Ovary (tissue), 9 donors: ENCODE measurements around the gene RPN2. TPM values are rescaled to one million over a fixed set of nuclear protein-coding genes. Genes with fewer than 3 reads are reported as not detected.

Experiments
- DNase-seq, 5 donors: peaks; one replicate each; pipeline ENCODE4 v3.0.0-alpha.2; 2019 to 2020
- H3K27ac ChIP-seq, 2 donors: fragments of 200-600 bp; one replicate each; pipeline versions ENCODE4 v1.5.1 to v1.8.0; 2019 to 2022
- H3K27me3 ChIP-seq: fragments of 200-600 bp; one replicate; pipeline ENCODE4 v1.8.0; 2022
- H3K36me3 ChIP-seq: fragments of 200-600 bp; sonication (generic); one replicate; pipeline ENCODE4 v1.5.1; 2019
- H3K4me1 ChIP-seq: one replicate; pipeline ENCODE4 v1.8.1; 2013; ENCODE audit warnings: mild to moderate bottlenecking, moderate library complexity; ENCODE audit not compliant: insufficient read depth
- H3K4me3 ChIP-seq: fragments of 200-600 bp; sonication (generic); one replicate; pipeline ENCODE4 v1.5.1; 2017
- H3K9me3 ChIP-seq, 2 donors: fragments of 200-600 bp in 1 of 2; sonication (generic) in 1 of 2; one replicate each; pipeline versions ENCODE4 v1.5.1 to v1.8.1; 2013 to 2019; ENCODE audit warnings: mild to moderate bottlenecking in 1 of 2, moderate library complexity in 1 of 2
- EP300 ChIP-seq: sonication (generic); formaldehyde crosslinking; IDR thresholded peaks from one replicate; pipeline ENCODE4 v1.6.1; 2017; ENCODE audit warnings: antibody characterized with exemption
- POLR2A ChIP-seq: fragments of 450-650 bp; IDR thresholded peaks from one replicate; pipeline ENCODE4 v1.6.1; 2017; ENCODE audit warnings: antibody characterized with exemption, mild to moderate bottlenecking, moderate library complexity
- WGBS, 3 donors: extraction: QIAGEN DNeasy Blood & Tissue Kit in 1 of 3; methylation state at CpG; one replicate each; pipeline versions ENCODE4 v1.1.5 to v1.1.7; 2013 to 2017; 5-methylcytosine and 5-hydroxymethylcytosine counted together
- intact Hi-C, 4 donors: fragments of 100-400 bp; cut with DNase I; formaldehyde crosslinking; loops; one replicate each; pipeline versions ENCODE4 v1.11.0 to v1.15.1; 2022 to 2023
- polyA plus RNA-seq, 2 donors: library from polyadenylated mRNA; stranded (reverse); fragments of 200-250 nt in 1 of 2; fragments of 350-450 nt in 1 of 2; fragmentation: Illumina TruSeq in 1 of 2; extraction: RNeasy Lipid Tissue Mini Kit (QIAGEN cat#74804) in 1 of 2; gene quantifications; one replicate each; pipeline ENCODE4 v1.2.3, GENCODE V29; 2013 to 2014
- total RNA-seq, 7 donors: library from RNA; depleted of rRNA in 2 of 7; stranded (reverse); fragments of >200 nt in 2 of 7; fragmentation: NEBNext Ultra II Directional in 3 of 7; extraction: Animal tissue kit (Norgen Biotek cat#: 25700) in 3 of 7; gene quantifications; one replicate each; pipeline versions ENCODE4 v1.1.0 to v1.2.4, GENCODE V29; 2016 to 2023
- TF ChIP-seq, protein P1 (sequence below), 3 donors: fragments of 450-650 bp in 2 of 3; fragments of 200-600 bp in 1 of 3; IDR thresholded peaks; one replicate each; pipeline versions ENCODE4 v1.5.1 to v1.8.0; 2016 to 2022; ENCODE audit warnings: antibody characterized with exemption in 3 of 3, mild to moderate bottlenecking in 1 of 3
- donor health status: DM: no; HTN: no; CAD: no; lungs with moderate emphysema.
- donor health status: DM: no; HTN: no; CAD: no.
- donor health status: Bipolar disorder and iron deficiency.
- donor health status: DM: yes; HTN: yes; CAD: no.
- donor health status: DM: no; HTN: no; CAD: no.
- donor health status: DM: yes; HTN: yes; CAD: no.

RPN2 gene
- total and polyA plus RNA-seq, 9 donors: 58.3 to 213 (median 102) TPM

DNA sequence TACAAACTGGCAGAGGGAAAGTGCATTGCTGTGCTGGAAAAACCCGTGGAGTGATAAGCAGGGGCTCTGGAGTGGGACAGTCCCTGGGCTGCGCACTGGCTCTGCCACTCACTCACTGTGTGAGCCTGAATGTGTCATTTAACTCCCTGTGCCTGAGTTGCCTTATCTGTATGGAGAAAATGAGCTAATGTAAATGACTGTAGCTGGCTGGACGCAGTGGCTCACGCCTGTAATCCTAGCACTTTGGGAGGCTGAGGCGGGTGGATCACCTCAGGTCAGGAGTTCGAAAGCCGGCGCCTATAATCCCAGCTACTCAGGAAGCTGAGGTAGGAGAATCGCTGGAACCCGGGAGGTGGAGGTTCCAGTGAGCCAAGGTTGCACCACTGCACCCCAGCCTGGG, 18.4 kb upstream of the RPN2 start:
- Histone ChIP-seq H3K9me3 (no peaks in the 10 kb centered on the region), H3K27ac (no peak overlapping the region), H3K4me3 (no peak overlapping the region), H3K4me1 (no peaks in the 10 kb centered on the region), H3K36me3 (no peaks in the 10 kb centered on the region), H3K27me3 (no peaks in the 10 kb centered on the region)
- no peak for TF ChIP-seq EP300
- TF ChIP-seq, protein P1, sequence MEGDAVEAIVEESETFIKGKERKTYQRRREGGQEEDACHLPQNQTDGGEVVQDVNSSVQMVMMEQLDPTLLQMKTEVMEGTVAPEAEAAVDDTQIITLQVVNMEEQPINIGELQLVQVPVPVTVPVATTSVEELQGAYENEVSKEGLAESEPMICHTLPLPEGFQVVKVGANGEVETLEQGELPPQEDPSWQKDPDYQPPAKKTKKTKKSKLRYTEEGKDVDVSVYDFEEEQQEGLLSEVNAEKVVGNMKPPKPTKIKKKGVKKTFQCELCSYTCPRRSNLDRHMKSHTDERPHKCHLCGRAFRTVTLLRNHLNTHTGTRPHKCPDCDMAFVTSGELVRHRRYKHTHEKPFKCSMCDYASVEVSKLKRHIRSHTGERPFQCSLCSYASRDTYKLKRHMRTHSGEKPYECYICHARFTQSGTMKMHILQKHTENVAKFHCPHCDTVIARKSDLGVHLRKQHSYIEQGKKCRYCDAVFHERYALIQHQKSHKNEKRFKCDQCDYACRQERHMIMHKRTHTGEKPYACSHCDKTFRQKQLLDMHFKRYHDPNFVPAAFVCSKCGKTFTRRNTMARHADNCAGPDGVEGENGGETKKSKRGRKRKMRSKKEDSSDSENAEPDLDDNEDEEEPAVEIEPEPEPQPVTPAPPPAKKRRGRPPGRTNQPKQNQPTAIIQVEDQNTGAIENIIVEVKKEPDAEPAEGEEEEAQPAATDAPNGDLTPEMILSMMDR (IDR thresholded peaks at IDR 0.05): no peak
- no peak for TF ChIP-seq POLR2A
- 88 to 93% (median 90%) methylated on average over 10 of the region's 10 CpGs for WGBS, 3 donors
- no peak for DNase-seq
- intact Hi-C loops: no loop called here

DNA sequence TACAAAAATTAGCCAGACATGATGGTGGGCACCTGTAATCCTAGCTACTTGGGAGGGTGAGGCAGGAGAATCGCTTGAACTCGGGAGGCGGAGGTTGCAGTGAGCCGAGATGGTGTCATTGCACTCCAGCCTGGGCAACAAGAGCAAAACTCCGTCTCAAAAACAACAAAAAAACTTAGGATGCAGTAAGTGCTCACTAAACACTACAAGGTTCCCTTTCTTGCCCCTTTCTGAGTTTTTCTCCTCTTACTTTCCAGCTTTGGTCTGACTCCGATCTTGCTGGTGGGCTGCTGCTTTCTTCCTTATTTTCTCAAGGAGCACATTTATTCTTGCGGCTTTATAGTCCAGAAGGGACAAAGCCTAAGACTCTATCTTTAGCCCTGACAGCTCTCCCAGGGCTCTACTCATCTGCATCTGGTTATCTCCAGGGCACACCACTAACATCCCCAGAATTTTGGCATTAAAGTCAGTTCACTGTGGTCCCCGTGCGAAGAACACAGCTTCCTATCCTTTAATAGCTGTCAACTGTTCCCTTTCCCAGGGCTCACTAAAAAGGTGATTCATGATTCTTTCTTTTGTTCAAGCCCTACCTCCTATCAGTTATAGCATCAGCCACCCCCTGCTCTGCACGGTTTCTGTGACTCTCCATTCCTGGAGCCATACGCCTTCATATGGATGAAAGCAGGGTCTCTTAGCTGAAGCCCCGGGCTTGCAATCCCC, 17.1 kb upstream of the RPN2 start:
- intact Hi-C loops: no loop called here
- Histone ChIP-seq H3K9me3 (no peaks in the 10 kb centered on the region), H3K27me3 (no peaks in the 10 kb centered on the region), H3K4me3 (no peak overlapping the region), H3K36me3 (no peaks in the 10 kb centered on the region), H3K27ac (no peak overlapping the region), H3K4me1 (no peaks in the 10 kb centered on the region)
- DNase-seq: no peak
- TF ChIP-seq, protein P1 (IDR thresholded peaks at IDR 0.05): no peak
- TF ChIP-seq EP300 (no peak), POLR2A (no peak)
- WGBS, 3 donors: 75 to 78% (median 78%) methylated on average over 12 of the region's 12 CpGs

DNA sequence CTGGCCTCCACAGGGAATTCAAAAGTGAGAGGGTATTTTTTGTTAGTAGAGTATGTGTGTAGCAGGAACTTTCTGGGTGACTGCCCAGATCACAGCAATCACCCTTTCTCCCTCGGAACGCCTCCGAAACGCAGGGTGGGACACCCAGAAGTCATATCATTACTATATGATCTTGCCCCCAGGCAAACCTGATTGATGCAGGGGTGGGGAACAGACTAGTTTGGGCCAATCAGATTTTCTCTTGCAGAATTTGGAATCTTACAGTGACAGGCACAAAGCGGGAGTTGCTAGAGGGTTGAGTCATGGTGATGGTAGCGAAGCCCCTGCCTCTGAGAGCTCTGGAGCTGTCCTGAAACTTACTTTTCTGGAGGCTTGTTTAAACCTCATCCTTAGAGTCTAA, 16.5 kb upstream of the RPN2 start:
- H3K4me1 ChIP-seq: no peaks in the 10 kb centered on the region

DNA sequence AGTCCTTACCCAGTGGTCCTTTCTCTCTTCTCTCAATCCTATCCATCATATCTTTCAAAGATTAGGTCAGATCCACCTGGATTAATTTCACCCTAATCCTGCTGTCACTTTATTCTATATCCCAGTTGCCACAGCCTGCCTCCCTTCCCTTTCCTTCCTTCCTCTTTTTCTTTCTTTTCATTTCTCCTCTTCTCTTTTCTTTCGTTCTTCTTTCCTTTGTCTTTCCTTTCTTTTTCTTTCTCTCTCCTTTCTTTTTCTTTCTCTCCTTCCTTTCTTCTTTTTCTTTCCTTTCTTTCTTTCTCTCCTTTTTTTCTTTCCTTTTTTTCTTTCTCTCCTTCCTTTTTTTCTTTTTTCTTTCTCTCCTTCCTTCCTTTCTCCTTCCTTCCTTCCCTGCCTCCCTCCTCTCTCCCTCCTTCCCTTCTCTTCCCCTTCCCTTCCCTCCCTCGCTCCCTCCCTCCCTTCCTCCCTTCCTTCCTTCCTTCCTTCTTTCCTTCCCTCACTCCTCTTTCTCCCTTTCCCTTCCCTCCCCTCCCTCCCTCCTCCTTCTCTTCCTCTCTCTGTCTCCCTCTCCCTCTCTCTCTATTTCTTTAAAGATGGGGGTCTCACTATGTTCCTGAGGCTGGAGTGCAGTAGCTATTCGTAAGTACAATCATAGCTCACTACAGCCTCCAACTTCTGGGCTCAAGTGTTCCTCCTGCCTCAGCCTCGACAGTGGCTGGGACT, 15.1 kb upstream of the RPN2 start:
- Histone ChIP-seq H3K9me3 (no peaks in the 10 kb centered on the region), H3K36me3 (no peaks in the 10 kb centered on the region), H3K27me3 (no peaks in the 10 kb centered on the region), H3K4me3 (no peak overlapping the region), H3K4me1 (no peaks in the 10 kb centered on the region), H3K27ac (no peak overlapping the region)
- no peak for TF ChIP-seq POLR2A
- TF ChIP-seq, protein P1 (IDR thresholded peaks at IDR 0.05): no peak
- no peak for TF ChIP-seq EP300
- WGBS, 3 donors: 91 to 93% (median 92%) methylated on average over 4 of the region's 4 CpGs
- DNase-seq: no peak
- intact Hi-C loops: no loop called here

More for the DNA sequence above, 16.5 kb upstream of the RPN2 start:
- intact Hi-C loops: no loop called here
- 45 to 68% (median 54%) methylated on average over 6 of the region's 6 CpGs for WGBS, 3 donors
- Histone ChIP-seq H3K9me3 (no peaks in the 10 kb centered on the region), H3K36me3 (no peaks in the 10 kb centered on the region), H3K27ac (no peak overlapping the region), H3K27me3 (no peaks in the 10 kb centered on the region), H3K4me3 (no peak overlapping the region)
- TF ChIP-seq POLR2A (no peak), EP300 (no peak)
- TF ChIP-seq, protein P1 (IDR thresholded peaks at IDR 0.05): no peak
- no peak for DNase-seq
